Measurements from ENCODE around the gene WDR20.
"Not testable (repeated sequence)": the region's sequence is repeated elsewhere in the genome, so short reads cannot be mapped to it uniquely, and the experiment has no call there.

Gene WDR20

GRCh38 chr14:102131741-102132140 lies 8.0 kb upstream of the WDR20 start:
- DNase-seq: no peak

DNA sequence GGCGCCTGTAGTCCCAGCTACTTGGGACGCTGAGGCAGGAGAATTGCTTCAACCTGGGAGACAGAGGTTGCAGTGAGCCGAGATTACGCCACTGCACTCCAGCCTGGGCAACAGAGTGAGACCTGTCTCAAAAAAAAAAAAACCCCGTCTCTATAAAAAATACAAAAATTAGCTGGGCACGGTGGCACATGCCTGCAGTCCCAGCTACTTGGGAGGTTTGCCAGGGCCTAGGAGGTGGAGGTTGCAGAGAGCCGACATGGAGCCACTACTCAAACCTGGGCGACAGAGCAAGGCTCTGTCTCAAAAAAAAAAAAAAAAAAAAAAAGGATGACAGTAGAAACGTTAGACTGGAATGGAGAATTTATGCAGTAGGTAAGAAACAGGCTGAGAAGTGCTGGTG lies 5.7 kb upstream of the WDR20 start:
- DNase-seq: not testable (repeated sequence)

DNA sequence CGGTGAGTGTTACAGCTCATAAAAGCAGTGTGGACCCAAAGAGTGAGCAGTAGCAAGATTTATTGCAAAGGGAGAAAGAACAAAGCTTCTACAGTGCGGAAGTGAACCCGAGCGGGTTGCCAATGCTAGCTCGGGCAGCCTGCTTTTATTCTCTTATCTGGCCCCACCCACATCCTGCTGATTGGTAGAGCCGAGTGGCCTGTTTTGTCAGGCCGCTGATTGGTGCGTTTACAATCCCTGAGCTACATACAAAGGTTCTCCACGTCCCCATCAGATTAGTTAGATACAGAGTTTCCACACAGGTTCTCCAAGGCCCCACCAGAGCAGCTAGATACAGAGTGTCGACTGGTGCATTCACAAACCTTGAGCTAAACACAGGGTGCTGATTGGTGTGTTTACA lies 5.0 kb upstream of the WDR20 start:
- not testable (repeated sequence) for DNase-seq

DNA sequence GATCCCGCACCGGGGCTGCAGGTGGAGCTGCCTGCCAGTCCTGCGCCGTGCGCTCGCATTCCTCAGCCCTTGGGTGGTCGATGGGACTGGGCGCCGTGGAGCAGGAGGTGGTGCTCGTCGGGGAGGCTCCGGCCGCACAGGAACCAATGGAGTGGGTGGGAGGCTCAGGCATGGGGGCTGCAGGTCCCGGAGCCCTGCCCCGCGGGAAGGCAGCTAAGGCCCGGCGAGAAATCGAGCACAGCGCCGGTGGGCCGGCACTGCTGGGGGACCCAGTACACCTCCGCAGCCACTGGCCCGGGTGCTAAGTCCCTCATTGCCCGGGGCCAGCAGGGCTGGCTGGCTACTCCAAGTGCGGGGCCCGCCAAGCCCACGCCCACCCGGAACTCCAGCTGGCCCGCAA lies 4.2 kb upstream of the WDR20 start:
- DNase-seq: not testable (repeated sequence)

- DNase-seq: no peak
These were observed 1.2 kb upstream of the WDR20 start for GRCh38 chr14:102138535-102138934.

- peak; percentile 2 for DNase-seq
These were observed 774 bp upstream of the WDR20 start for GRCh38 chr14:102138961-102139285.

- peak; percentile 5 for DNase-seq
These were observed 491 bp downstream of the WDR20 start for GRCh38 chr14:102140027-102140749.

DNA sequence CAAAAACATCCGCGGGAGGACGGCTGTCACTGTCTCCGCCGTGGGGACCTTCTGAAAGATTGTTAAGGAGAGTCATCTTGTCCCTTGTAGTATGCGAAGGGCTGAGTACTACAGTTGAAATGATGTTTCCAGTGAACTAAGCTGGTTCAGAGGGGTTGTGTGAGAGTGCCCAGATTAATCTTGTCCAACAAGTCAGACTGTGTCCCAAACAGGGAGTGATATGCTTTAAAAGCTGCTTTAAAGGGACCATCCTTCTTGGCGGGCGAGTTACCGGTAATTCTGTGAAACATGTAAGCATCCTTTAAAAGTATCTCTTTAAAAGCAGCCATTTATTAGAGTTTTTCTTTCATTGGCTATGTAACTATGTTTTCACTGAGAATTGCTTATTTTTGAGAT lies 1.1 kb downstream of the WDR20 start:
- DNase-seq: no peak

GRCh38 chr14:102141797-102142196 lies 2.1 kb downstream of the WDR20 start:
- no peak for DNase-seq

- DNase-seq: no peak
These were observed 5.2 kb downstream of the WDR20 start for GRCh38 chr14:102144914-102145313.

- DNase-seq: no peak
These were observed 5.7 kb downstream of the WDR20 start for GRCh38 chr14:102145395-102145794.

DNA sequence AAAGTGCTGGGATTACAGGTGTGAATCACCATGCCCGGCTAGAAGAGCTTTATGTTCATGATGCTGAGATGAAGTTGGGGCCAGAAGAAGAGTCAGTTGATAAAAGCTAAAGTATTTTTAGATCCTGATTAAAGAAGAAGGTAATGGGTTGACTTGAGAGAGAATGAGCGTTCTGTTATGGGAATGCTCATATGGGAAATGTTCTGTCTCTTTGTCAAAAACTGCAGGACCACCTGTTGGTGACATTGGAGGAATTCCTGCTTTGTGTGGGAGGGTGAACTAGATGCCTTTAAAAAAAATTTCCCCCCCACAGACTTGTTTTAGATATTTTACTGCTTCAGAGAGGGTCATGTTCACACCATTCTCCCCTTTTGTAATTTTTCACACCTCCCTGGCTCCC lies 6.7 kb downstream of the WDR20 start:
- DNase-seq: no peak

DNA sequence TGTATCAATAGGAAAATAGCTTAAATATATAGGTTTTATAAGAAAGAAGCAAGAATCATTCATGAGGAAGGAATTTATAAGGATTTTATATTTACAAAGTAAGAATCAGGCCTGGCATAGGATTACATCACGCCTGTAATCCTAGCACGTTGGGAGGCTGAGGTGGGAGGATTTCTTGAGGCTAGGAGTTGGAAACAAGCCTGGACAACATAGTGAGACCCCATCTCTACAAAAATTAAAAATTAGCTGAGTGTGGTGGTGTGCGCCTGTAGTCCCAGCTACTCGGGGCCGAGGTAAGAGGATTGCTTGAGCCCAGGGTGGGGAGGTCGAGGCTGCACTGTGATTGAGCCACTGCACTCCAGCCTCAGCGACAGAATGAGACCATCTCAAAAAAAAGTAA lies 10.4 kb downstream of the WDR20 start:
- no peak for DNase-seq

DNA sequence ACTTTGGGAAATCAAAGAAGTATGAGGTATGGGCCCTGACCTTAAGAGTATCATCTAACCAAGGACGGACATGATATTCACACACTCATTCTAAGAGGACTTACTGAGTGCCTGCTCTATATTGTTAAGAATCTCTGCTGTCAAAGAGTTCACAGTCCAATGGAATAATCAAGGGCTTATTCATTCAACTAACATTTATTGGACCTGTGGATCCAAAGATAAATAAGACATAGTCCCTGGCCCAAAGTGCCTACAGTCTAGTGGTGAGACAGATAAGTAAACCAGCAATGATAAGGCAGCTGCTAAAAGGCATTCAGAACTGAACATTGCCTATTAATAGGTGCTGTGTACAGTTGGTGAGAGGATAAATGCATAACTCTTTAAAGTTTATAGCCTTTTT lies 11.0 kb downstream of the WDR20 start:
- no peak for DNase-seq

DNA sequence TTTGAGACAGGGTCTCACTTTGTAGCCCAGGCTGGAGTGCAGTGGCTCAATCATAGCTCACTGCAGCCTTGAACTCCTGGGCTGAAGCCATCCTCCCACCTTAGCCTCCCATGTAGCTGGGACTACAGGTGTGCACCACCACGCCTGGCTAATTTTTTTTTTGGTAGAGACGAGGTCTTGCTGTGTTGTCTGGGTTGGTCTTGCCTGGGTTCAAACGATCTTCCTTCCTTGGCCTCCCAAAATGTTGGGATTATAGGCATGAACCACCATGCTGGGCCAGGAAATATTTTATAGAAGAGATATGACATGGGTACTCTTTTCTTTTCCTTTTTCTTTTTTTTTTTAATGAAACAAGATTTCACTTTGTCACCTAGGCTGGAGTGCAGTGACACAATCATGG lies 11.7 kb downstream of the WDR20 start:
- DNase-seq: not testable (repeated sequence)

GRCh38 chr14:102154121-102154520 lies 14.4 kb downstream of the WDR20 start:
- DNase-seq: no peak

- DNase-seq: peak; percentile 14
These were observed 15.3 kb downstream of the WDR20 start for GRCh38 chr14:102154821-102155549.

DNA sequence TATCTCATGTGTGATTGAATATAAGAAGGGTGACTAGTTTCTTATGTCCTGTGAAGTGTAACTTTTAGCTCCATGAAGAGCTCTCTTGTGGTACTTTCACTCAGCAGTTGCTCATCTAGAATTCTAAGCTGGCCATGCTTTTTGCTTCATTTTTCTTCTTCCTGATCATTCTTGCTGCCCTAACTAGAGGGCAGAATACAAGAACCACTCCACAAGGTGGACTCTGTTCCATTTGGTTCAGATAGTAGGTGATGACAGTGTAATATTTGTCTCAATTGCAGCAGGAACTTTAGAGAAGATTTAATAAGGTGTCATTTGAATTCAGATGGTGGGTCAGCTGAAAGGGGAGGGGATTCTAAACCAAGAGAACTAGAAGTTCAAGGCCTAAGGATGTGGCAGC lies 17.6 kb downstream of the WDR20 start:
- DNase-seq: no peak

GRCh38 chr14:102158797-102159196 lies 19.1 kb downstream of the WDR20 start:
- DNase-seq: no peak

DNA sequence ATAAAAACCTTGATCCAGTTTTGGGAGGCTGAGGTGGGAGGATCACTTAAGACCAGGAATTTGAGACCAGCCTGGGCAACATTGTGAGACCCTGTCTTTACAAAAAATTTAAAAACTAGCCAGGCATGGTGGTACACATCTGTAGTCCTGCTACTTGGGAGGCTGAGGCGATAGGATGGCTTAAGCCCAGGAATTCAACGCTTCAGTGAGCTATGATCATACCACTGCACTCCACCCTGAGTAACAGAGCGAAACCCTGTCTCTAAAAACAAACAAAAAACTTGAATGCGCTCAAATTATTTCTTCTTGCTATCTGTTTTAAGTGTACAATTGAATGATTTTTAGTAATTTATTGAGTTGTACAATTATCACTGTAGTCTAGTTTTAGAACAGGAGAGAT lies 20.1 kb downstream of the WDR20 start:
- DNase-seq: no peak

DNA sequence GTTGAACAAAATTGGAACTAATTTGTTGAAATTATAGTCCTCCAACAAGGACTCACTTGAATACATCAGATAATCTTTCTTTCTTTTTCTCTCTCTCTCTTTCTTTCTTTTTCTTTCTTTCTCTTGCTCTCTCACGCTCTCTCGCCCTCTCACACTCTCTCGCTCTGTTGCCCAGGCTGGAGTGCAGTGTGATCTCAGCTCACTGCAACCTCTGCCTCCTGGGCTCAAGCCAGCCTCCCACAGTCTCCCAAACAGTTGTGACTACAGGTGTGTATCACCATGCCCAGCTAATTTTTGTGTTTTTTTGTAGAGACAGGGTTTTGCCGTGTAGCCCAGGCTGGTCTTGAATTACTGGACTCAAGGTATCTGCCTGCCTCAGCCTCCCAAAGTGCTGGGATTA lies 22.8 kb downstream of the WDR20 start:
- DNase-seq: no peak

DNA sequence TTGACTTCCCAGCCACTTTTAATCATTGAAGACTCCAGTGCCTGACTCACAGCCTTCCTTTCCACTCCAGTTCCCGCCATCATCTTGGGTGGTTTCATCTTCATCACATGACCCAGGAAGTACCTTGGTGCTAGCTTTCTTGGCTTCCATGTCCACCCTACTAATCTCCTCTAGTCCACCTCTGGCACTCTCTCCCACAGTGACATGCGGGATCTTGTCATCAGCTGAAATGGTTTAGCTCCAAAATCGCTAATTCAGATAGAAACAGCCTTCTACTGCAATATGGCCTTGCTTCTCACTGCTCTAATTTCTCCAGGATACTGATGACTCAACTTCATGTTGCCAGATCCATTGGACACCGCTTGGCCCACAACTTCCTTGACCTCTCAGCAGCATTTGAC lies 24.5 kb downstream of the WDR20 start:
- no peak for DNase-seq

- no peak for DNase-seq
These were observed 25.3 kb downstream of the WDR20 start for GRCh38 chr14:102164965-102165364.

DNA sequence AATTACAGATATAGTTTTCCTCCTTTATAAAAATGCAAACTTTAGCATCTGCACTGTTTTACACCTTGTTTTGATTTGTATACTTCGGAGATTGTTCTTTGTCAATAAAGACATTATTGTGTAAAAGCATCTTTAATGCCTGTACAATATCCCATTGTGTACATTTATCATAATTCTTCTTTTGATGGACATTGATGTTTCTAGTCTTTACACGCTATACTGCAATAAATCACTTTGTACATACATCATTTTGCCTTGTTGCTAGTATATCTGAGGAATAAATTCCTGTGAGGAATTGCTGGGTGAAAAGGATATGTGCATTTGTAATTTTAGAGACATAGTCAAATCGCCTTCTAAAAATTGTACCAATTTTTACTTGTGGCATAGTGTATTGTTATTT lies 30.4 kb downstream of the WDR20 start:
- no peak for DNase-seq

Measured in fibroblast of skin of abdomen (primary cell).